ENCODE results near the gene CAB39.
A peak's percentile ranks its signal among the peaks of the same experiment; 100 is the strongest.

CAB39 gene

GRCh38 chr2:230737791-230738226 lies 25.2 kb downstream of the CAB39 start:
- H2BK15ac ChIP-seq (ENCODE audit: low read depth, poor library complexity, severe bottlenecking), result no peak overlapping the region
- H3K79me1 ChIP-seq (replicated peaks; ENCODE audit: low read length, poor library complexity, severe bottlenecking), result peaks cover 11% of the 10 kb centered on the region
- no peaks in the 10 kb centered on the region for H3K27me3 ChIP-seq (ENCODE audit: control insufficient read depth in 1 of 2, insufficient read depth in 1 of 2, low read length in 2 of 2)
- peak overlapping the region; percentile 4 for H3K27ac ChIP-seq (ENCODE audit: low read length, poor library complexity, severe bottlenecking)
- H2BK120ac ChIP-seq (ENCODE audit: low read depth, low read length), result no peak overlapping the region
- 88% methylated on average over 6 of the region's 6 CpGs for WGBS
- no peak for DNase-seq
- H3K4me3 ChIP-seq (ENCODE audit: insufficient read depth in 1 of 2, low read depth in 1 of 2, low read length in 2 of 2), result no peak overlapping the region
- H2AFZ ChIP-seq (ENCODE audit: low read depth, low read length), result no peak overlapping the region
- H3K9ac ChIP-seq (ENCODE audit: low read length), result no peak overlapping the region
- H2AK5ac ChIP-seq (ENCODE audit: low read length, severe bottlenecking), result no peak overlapping the region
- H3K4me2 ChIP-seq (ENCODE audit: low read length, poor library complexity, severe bottlenecking), result no peak overlapping the region
- H3K4me1 ChIP-seq (ENCODE audit: control insufficient read depth, insufficient read depth, low read depth, low read length), result peaks cover 3% of the 10 kb centered on the region
- peaks cover 0 to 33% of the 10 kb centered on the region in 2 experiments for H3K36me3 ChIP-seq (ENCODE audit: control insufficient read depth in 1 of 2, insufficient read depth in 2 of 2, low read depth in 1 of 2, low read length in 2 of 2)
- no peak overlapping the region for H2BK12ac ChIP-seq (ENCODE audit: low read length in 2 of 2)
- H3K4ac ChIP-seq (ENCODE audit: low read depth in 1 of 2, low read length in 2 of 2), result no peak overlapping the region
- no peak overlapping the region for H3K18ac ChIP-seq (ENCODE audit: low read depth in 1 of 2, low read length in 2 of 2)
- no peaks in the 10 kb centered on the region for H3K9me3 ChIP-seq (ENCODE audit: control insufficient read depth, low read length)
- H4K91ac ChIP-seq (ENCODE audit: low read length), result no peak overlapping the region
- no peak overlapping the region for H4K8ac ChIP-seq (ENCODE audit: low read length)
- no peak overlapping the region for H3K23ac ChIP-seq (ENCODE audit: low read length in 2 of 2)
- no peak overlapping the region for H3K14ac ChIP-seq (ENCODE audit: low read length in 2 of 2)
- H2BK5ac ChIP-seq (ENCODE audit: low read depth, low read length, poor library complexity, severe bottlenecking), result no peak overlapping the region

- no peaks in the 10 kb centered on the region for H3K9me3 ChIP-seq (ENCODE audit: control insufficient read depth, low read length)
- no peak overlapping the region for H3K9ac ChIP-seq (ENCODE audit: low read length)
- no peak overlapping the region for H2BK15ac ChIP-seq (ENCODE audit: low read depth, poor library complexity, severe bottlenecking)
- H3K27me3 ChIP-seq (ENCODE audit: control insufficient read depth in 1 of 2, insufficient read depth in 1 of 2, low read length in 2 of 2), result no peaks in the 10 kb centered on the region
- peaks cover 3% of the 10 kb centered on the region for H3K4me1 ChIP-seq (ENCODE audit: control insufficient read depth, insufficient read depth, low read depth, low read length)
- H3K14ac ChIP-seq (ENCODE audit: low read length in 2 of 2), result no peak overlapping the region
- no peak overlapping the region for H3K4ac ChIP-seq (ENCODE audit: low read depth in 1 of 2, low read length in 2 of 2)
- H3K18ac ChIP-seq (ENCODE audit: low read depth in 1 of 2, low read length in 2 of 2), result no peak overlapping the region
- no peak overlapping the region for H2BK120ac ChIP-seq (ENCODE audit: low read depth, low read length)
- no peak overlapping the region for H3K4me2 ChIP-seq (ENCODE audit: low read length, poor library complexity, severe bottlenecking)
- no peak overlapping the region for H2BK5ac ChIP-seq (ENCODE audit: low read depth, low read length, poor library complexity, severe bottlenecking)
- H3K27ac ChIP-seq (ENCODE audit: low read length, poor library complexity, severe bottlenecking), result no peak overlapping the region
- WGBS, result no CpG with 5 or more reads among the region's 1 CpG
- H2BK12ac ChIP-seq (ENCODE audit: low read length in 2 of 2), result no peak overlapping the region
- no peak overlapping the region for H3K23ac ChIP-seq (ENCODE audit: low read length in 2 of 2)
- no peak overlapping the region for H2AFZ ChIP-seq (ENCODE audit: low read depth, low read length)
- no peak overlapping the region for H2AK5ac ChIP-seq (ENCODE audit: low read length, severe bottlenecking)
- DNase-seq, result peak; percentile 83
- no peak overlapping the region for H4K91ac ChIP-seq (ENCODE audit: low read length)
- H4K8ac ChIP-seq (ENCODE audit: low read length), result no peak overlapping the region
- no peak overlapping the region for H3K4me3 ChIP-seq (ENCODE audit: insufficient read depth in 1 of 2, low read depth in 1 of 2, low read length in 2 of 2)
- H3K79me1 ChIP-seq (replicated peaks; ENCODE audit: low read length, poor library complexity, severe bottlenecking), result peaks cover 11% of the 10 kb centered on the region
- H3K36me3 ChIP-seq (ENCODE audit: control insufficient read depth in 1 of 2, insufficient read depth in 2 of 2, low read depth in 1 of 2, low read length in 2 of 2), result peaks cover 0 to 38% of the 10 kb centered on the region in 2 experiments
Observed at GRCh38 chr2:230738391-230738811, 25.8 kb downstream of the CAB39 start.

GRCh38 chr2:230738924-230739323 lies 26.3 kb downstream of the CAB39 start:
- no peak for DNase-seq
- Histone ChIP-seq H3K79me1 (replicated peaks; ENCODE audit: low read length, poor library complexity, severe bottlenecking) (peaks cover 11% of the 10 kb centered on the region), H2AFZ (ENCODE audit: low read depth, low read length) (no peak overlapping the region), H4K91ac (ENCODE audit: low read length) (no peak overlapping the region), H3K23ac (ENCODE audit: low read length in 2 of 2) (no peak overlapping the region), H2AK5ac (ENCODE audit: low read length, severe bottlenecking) (no peak overlapping the region), H3K4ac (ENCODE audit: low read depth in 1 of 2, low read length in 2 of 2) (no peak overlapping the region), H2BK120ac (ENCODE audit: low read depth, low read length) (no peak overlapping the region), H2BK12ac (ENCODE audit: low read length in 2 of 2) (no peak overlapping the region), H3K18ac (ENCODE audit: low read depth in 1 of 2, low read length in 2 of 2) (no peak overlapping the region), H3K27me3 (ENCODE audit: control insufficient read depth in 1 of 2, insufficient read depth in 1 of 2, low read length in 2 of 2) (no peaks in the 10 kb centered on the region), H2BK15ac (ENCODE audit: low read depth, poor library complexity, severe bottlenecking) (no peak overlapping the region), H2BK5ac (ENCODE audit: low read depth, low read length, poor library complexity, severe bottlenecking) (no peak overlapping the region), H3K27ac (ENCODE audit: low read length, poor library complexity, severe bottlenecking) (no peak overlapping the region), H3K36me3 (ENCODE audit: control insufficient read depth in 1 of 2, insufficient read depth in 2 of 2, low read depth in 1 of 2, low read length in 2 of 2) (peaks cover 0 to 39% of the 10 kb centered on the region in 2 experiments), H3K9ac (ENCODE audit: low read length) (no peak overlapping the region), H3K4me1 (ENCODE audit: control insufficient read depth, insufficient read depth, low read depth, low read length) (peaks cover 3% of the 10 kb centered on the region), H3K4me3 (ENCODE audit: insufficient read depth in 1 of 2, low read depth in 1 of 2, low read length in 2 of 2) (no peak overlapping the region), H4K8ac (ENCODE audit: low read length) (no peak overlapping the region), H3K4me2 (ENCODE audit: low read length, poor library complexity, severe bottlenecking) (no peak overlapping the region), H3K9me3 (ENCODE audit: control insufficient read depth, low read length) (no peaks in the 10 kb centered on the region), H3K14ac (ENCODE audit: low read length in 2 of 2) (no peak overlapping the region)
- WGBS, result 83% methylated on average over 1 of the region's 2 CpGs

- H3K18ac ChIP-seq (ENCODE audit: low read depth in 1 of 2, low read length in 2 of 2), result no peak overlapping the region
- H3K9ac ChIP-seq (ENCODE audit: low read length), result no peak overlapping the region
- no peak overlapping the region for H3K4ac ChIP-seq (ENCODE audit: low read depth in 1 of 2, low read length in 2 of 2)
- no peak overlapping the region for H2BK15ac ChIP-seq (ENCODE audit: low read depth, poor library complexity, severe bottlenecking)
- no peak overlapping the region for H4K8ac ChIP-seq (ENCODE audit: low read length)
- 81% methylated on average over 2 of the region's 2 CpGs for WGBS
- H3K4me3 ChIP-seq (ENCODE audit: insufficient read depth in 1 of 2, low read depth in 1 of 2, low read length in 2 of 2), result no peak overlapping the region
- no peaks in the 10 kb centered on the region for H3K9me3 ChIP-seq (ENCODE audit: control insufficient read depth, low read length)
- no peak overlapping the region for H3K4me2 ChIP-seq (ENCODE audit: low read length, poor library complexity, severe bottlenecking)
- H3K14ac ChIP-seq (ENCODE audit: low read length in 2 of 2), result no peak overlapping the region
- H2BK12ac ChIP-seq (ENCODE audit: low read length in 2 of 2), result no peak overlapping the region
- H3K4me1 ChIP-seq (ENCODE audit: control insufficient read depth, insufficient read depth, low read depth, low read length), result peaks cover 2% of the 10 kb centered on the region
- H3K79me1 ChIP-seq (replicated peaks; ENCODE audit: low read length, poor library complexity, severe bottlenecking), result peaks cover 8% of the 10 kb centered on the region
- peaks cover 0 to 41% of the 10 kb centered on the region in 2 experiments for H3K36me3 ChIP-seq (ENCODE audit: control insufficient read depth in 1 of 2, insufficient read depth in 2 of 2, low read depth in 1 of 2, low read length in 2 of 2)
- no peak overlapping the region for H2AK5ac ChIP-seq (ENCODE audit: low read length, severe bottlenecking)
- H3K23ac ChIP-seq (ENCODE audit: low read length in 2 of 2), result no peak overlapping the region
- H2BK120ac ChIP-seq (ENCODE audit: low read depth, low read length), result no peak overlapping the region
- H3K27ac ChIP-seq (ENCODE audit: low read length, poor library complexity, severe bottlenecking), result no peak overlapping the region
- H4K91ac ChIP-seq (ENCODE audit: low read length), result no peak overlapping the region
- no peak overlapping the region for H2BK5ac ChIP-seq (ENCODE audit: low read depth, low read length, poor library complexity, severe bottlenecking)
- DNase-seq, result no peak
- H2AFZ ChIP-seq (ENCODE audit: low read depth, low read length), result no peak overlapping the region
- no peaks in the 10 kb centered on the region for H3K27me3 ChIP-seq (ENCODE audit: control insufficient read depth in 1 of 2, insufficient read depth in 1 of 2, low read length in 2 of 2)
Observed at GRCh38 chr2:230739961-230740360, 27.3 kb downstream of the CAB39 start.
